Fibroblast of villous mesenchyme (primary cell): Measurements from ENCODE around the gene TRABD2B. TPM values are rescaled to one million over a fixed set of nuclear protein-coding genes. Genes with fewer than 3 reads are reported as not detected.
A peak's percentile ranks its signal among the peaks of the same experiment; 100 is the strongest.

Source experiments
- DNase-seq: peaks from one replicate; pipeline ENCODE4 v3.0.0-alpha.2; 2010; ENCODE audit warnings: low read depth
- H3K4me3 ChIP-seq: 2 replicates; pipeline ENCODE4 v1.5.1; 2011; ENCODE audit warnings: low read depth, mild to moderate bottlenecking, low read length
- total RNA-seq: library from RNA; depleted of rRNA; stranded (reverse); fragments of >200 nt; gene quantifications from 2 replicates; pipeline ENCODE4 v1.2.3, GENCODE V29; 2012
- TF ChIP-seq, protein P1 (sequence below): IDR thresholded peaks from 2 replicates; pipeline ENCODE4 v1.5.1; 2012; ENCODE audit warnings: low read depth, mild to moderate bottlenecking, low read length; ENCODE audit not compliant: insufficient read depth

TRABD2B gene
- total RNA-seq, 1 donor: not detected

- no peak for DNase-seq
- TF ChIP-seq, protein P1, sequence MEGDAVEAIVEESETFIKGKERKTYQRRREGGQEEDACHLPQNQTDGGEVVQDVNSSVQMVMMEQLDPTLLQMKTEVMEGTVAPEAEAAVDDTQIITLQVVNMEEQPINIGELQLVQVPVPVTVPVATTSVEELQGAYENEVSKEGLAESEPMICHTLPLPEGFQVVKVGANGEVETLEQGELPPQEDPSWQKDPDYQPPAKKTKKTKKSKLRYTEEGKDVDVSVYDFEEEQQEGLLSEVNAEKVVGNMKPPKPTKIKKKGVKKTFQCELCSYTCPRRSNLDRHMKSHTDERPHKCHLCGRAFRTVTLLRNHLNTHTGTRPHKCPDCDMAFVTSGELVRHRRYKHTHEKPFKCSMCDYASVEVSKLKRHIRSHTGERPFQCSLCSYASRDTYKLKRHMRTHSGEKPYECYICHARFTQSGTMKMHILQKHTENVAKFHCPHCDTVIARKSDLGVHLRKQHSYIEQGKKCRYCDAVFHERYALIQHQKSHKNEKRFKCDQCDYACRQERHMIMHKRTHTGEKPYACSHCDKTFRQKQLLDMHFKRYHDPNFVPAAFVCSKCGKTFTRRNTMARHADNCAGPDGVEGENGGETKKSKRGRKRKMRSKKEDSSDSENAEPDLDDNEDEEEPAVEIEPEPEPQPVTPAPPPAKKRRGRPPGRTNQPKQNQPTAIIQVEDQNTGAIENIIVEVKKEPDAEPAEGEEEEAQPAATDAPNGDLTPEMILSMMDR: no peak
- no peak overlapping the region for H3K4me3 ChIP-seq
These were observed 222.0 kb downstream of the TRABD2B start for GRCh38 chr1:47774986-47775834.

DNA sequence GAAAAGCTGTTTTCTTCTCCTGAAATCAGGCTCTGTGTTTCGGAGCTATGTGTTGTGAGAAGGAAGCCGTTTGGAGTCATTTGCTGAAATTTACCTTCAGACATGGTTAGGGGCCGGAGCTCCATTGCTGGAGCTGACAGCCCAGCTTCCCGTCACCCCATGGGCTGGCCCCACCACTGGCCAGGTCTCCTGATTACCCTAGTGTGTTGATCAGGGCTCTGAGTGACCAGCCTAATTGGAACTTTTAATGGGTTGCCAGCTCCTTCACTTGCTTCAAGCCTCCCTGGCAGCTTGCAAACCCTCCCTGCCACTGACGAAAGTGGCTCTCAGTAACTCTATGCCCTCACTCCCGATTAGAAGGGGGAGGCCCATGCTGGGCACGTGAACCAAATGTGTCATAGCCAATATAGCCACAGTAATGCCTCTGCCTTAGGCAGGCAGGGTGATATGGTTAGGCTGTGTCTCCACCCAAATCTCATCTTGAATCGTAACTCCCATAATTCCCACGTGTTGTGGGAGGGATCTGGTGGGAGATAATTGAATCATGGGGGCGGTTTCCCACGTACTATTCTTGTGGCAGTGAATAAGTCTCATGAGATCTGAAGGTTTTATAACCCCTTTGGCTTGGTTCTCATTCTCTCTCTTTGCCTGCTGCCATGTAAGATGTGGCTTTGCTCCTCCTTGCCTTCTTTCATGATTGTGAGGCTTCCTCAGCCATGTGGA lies 224.1 kb downstream of the TRABD2B start:
- TF ChIP-seq, protein P1: no peak
- no peak for DNase-seq
- H3K4me3 ChIP-seq: no peak overlapping the region

- TF ChIP-seq, protein P1: no peak
- DNase-seq: no peak
- no peak overlapping the region for H3K4me3 ChIP-seq
These were observed 224.9 kb downstream of the TRABD2B start for GRCh38 chr1:47772281-47772680.

GRCh38 chr1:47771751-47772150 lies 225.4 kb downstream of the TRABD2B start:
- DNase-seq: peak; percentile 21
- no peak overlapping the region for H3K4me3 ChIP-seq
- TF ChIP-seq, protein P1: no peak

DNA sequence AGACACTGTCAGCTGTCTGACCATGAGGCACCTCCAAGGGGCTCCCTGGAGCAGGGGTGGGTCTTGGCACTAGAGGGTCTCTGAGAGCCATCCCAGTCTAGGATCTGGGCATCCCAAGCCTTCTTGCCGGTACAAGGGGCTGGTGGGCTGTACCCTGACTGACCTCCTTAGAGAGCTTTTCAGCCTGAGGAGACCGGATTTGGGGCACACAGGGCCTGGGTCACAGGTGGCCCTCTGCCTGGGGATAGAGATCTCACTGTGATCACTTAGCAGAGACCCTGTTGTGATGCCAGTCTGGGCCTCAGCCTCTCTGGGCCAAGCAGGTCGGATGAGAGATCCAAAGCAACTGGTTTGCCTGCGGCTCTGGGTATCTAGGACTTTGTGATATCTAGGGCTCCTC lies 227.2 kb downstream of the TRABD2B start:
- no peak for DNase-seq
- H3K4me3 ChIP-seq: no peak overlapping the region
- TF ChIP-seq, protein P1: no peak

GRCh38 chr1:47769295-47769694 lies 227.9 kb downstream of the TRABD2B start:
- H3K4me3 ChIP-seq: no peak overlapping the region
- TF ChIP-seq, protein P1: no peak
- no peak for DNase-seq
